Mesendoderm (in vitro differentiated cells): ENCODE data around the gene PINK1.

Experiments
- DNase-seq: peaks from one replicate; pipeline ENCODE4 v3.0.0; 2013
- H2AK5ac ChIP-seq: 2 replicates; pipeline ENCODE4 v1.6.1; 2013; ENCODE audit warnings: low read length, inconsistent platforms
- H2BK120ac ChIP-seq: 2 replicates; pipeline ENCODE4 v1.6.1; 2013; ENCODE audit warnings: low read depth, mild to moderate bottlenecking, low read length, moderate library complexity, mixed read lengths
- H2BK15ac ChIP-seq: replicated peaks from 2 replicates; pipeline ENCODE4 v1.6.1; 2013; ENCODE audit warnings: low read depth, mild to moderate bottlenecking, moderate library complexity
- H2BK5ac ChIP-seq: 2 replicates; pipeline ENCODE4 v1.6.1; 2013; ENCODE audit warnings: low read length, inconsistent platforms
- H3K18ac ChIP-seq: 2 replicates; pipeline ENCODE4 v1.6.1; 2013; ENCODE audit warnings: mild to moderate bottlenecking, low read length, mixed read lengths
- H3K23ac ChIP-seq: one replicate; pipeline ENCODE4 v1.6.1; 2013; ENCODE audit warnings: low read length
- H3K27ac ChIP-seq: 2 replicates; pipeline ENCODE4 v1.5.1; 2013; ENCODE audit warnings: low read depth, mild to moderate bottlenecking, inconsistent platforms, low read length, moderate library complexity
- H3K27me3 ChIP-seq: 2 replicates; pipeline ENCODE4 v1.6.1; 2013; ENCODE audit warnings: low read length, control low read depth, mild to moderate bottlenecking, inconsistent platforms; ENCODE audit not compliant: insufficient read depth, poor library complexity
- H3K36me3 ChIP-seq: 2 replicates; pipeline ENCODE4 v1.6.1; 2013; ENCODE audit warnings: low read length, inconsistent platforms; ENCODE audit not compliant: control insufficient read depth, insufficient read depth
- H3K4ac ChIP-seq: one replicate; pipeline ENCODE4 v1.6.1; 2013; ENCODE audit warnings: low read depth, mild to moderate bottlenecking, low read length, moderate library complexity
- H3K4me1 ChIP-seq: 2 replicates; pipeline ENCODE4 v1.6.1; 2013; ENCODE audit warnings: low read depth, low read length, inconsistent platforms; ENCODE audit not compliant: control insufficient read depth
- H3K4me2 ChIP-seq: 2 replicates; pipeline ENCODE4 v1.6.1; 2013; ENCODE audit warnings: low read length
- H3K4me3 ChIP-seq: 2 replicates; pipeline ENCODE4 v1.5.1; 2013; ENCODE audit warnings: mild to moderate bottlenecking, low read length
- H3K56ac ChIP-seq: one replicate; pipeline ENCODE4 v1.6.1; 2013; ENCODE audit warnings: low read length
- H3K79me1 ChIP-seq: 2 replicates; pipeline ENCODE4 v1.6.1; 2013; ENCODE audit warnings: low read length, inconsistent platforms
- H3K79me2 ChIP-seq: 2 replicates; pipeline ENCODE4 v1.6.1; 2013; ENCODE audit warnings: mild to moderate bottlenecking, low read length; ENCODE audit not compliant: control insufficient read depth, insufficient read depth
- H3K9ac ChIP-seq: 2 replicates; pipeline ENCODE4 v1.6.1; 2013; ENCODE audit warnings: low read length, inconsistent platforms
- H4K5ac ChIP-seq: one replicate; pipeline ENCODE4 v1.6.1; 2013; ENCODE audit warnings: low read length
- H4K8ac ChIP-seq: one replicate; pipeline ENCODE4 v1.6.1; 2013; ENCODE audit warnings: low read depth, mild to moderate bottlenecking, control low read depth, low read length, moderate library complexity
- WGBS: extraction: QIAGEN DNeasy Blood & Tissue Kit; methylation state at CpG from one replicate; pipeline ENCODE4 v1.1.7; 2013; ENCODE audit warnings: low lambda C conversion rate, missing lambda C conversion rate; ENCODE audit not compliant: insufficient coverage; ENCODE audit errors: extremely low coverage; 5-methylcytosine and 5-hydroxymethylcytosine counted together

The PINK1 gene

DNA sequence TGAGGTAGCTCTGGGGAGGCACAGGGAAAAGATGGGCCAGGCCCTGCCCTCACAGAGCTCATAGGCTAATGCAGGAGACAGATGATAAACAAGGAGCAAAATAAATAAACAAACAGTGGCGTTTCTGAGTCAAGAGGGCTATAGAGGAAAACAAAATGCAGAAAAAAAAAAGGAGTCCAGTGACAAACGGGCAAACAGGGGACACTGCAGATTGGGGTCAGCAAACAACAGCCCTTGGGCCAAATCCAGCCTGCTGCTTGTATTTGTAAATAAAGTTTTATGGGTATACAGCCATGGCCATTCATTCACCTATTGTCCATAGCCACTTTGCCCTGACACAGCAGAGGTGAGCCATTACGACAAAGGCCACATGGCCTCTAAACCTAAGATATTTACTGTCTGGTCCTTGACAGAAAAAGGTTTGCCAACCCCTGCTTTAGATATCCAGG is 19.1 kb upstream of the PINK1 start:
- no peak overlapping the region for H3K27ac ChIP-seq

DNA sequence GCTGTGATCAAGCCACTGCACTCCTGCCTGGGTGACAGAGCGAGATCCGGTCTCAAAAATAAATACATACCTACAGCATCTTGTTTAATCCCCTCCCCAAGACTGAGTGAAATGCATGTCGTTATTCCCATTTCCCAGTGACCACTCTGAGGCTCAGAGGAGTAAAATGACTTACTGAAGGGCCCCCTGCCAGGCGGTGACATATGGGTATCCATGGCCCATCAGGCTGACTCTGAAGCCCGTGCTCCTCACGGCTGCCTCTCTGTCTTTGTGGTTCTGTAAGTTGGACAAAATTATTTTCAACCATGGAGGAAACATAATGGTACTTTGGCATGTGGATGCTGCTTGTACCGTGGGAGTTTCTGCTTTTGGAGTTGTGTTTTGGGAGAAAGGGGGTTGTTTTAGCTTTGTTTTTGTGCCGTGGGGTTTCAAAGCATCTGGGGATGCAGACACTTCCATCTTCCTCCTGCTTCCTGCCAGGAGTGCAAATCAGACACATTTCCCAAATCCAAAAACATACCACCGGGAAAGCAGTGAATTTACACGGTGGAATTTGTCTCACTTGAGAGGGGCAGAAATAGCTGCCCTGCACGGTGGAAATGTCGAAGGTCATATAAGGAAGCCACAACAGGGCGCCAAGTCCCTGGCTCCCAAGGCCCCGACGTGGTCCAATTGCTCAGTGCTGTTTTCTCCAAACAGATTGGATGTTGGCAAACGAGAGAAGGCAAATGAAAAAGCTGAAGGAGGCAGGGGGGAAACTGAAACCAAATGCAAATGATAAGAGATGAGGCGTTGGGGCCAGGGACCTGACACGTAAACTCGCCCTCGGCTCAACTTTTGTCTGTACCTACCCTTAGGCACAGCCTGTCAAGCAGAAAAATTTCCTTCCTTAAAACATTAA is 17.1 kb upstream of the PINK1 start:
- no peaks in the 10 kb centered on the region for H3K4me1 ChIP-seq
- no peak overlapping the region for H3K4ac ChIP-seq
- H4K8ac ChIP-seq = no peak overlapping the region
- no CpG with 5 or more reads among the region's 20 CpGs for WGBS
- no peak overlapping the region for H2AK5ac ChIP-seq
- H3K23ac ChIP-seq = no peak overlapping the region
- no peak overlapping the region for H3K56ac ChIP-seq
- no peak overlapping the region for H2BK15ac ChIP-seq
- no peak overlapping the region for H3K18ac ChIP-seq
- DNase-seq = no peak
- H3K9ac ChIP-seq = no peak overlapping the region
- no peaks in the 10 kb centered on the region for H3K36me3 ChIP-seq
- no peak overlapping the region for H2BK5ac ChIP-seq
- no peak overlapping the region for H3K4me3 ChIP-seq
- H3K79me1 ChIP-seq = no peaks in the 10 kb centered on the region
- no peaks in the 10 kb centered on the region for H3K27me3 ChIP-seq
- H3K79me2 ChIP-seq = no peaks in the 10 kb centered on the region
- no peak overlapping the region for H3K27ac ChIP-seq
- H3K4me2 ChIP-seq = no peak overlapping the region
- no peak overlapping the region for H4K5ac ChIP-seq
- H2BK120ac ChIP-seq = no peak overlapping the region

More for the DNA sequence above, 19.1 kb upstream of the PINK1 start:
- Histone ChIP-seq H3K9ac (no peak overlapping the region), H3K79me1 (no peaks in the 10 kb centered on the region), H3K36me3 (no peaks in the 10 kb centered on the region), H3K27me3 (no peaks in the 10 kb centered on the region), H2BK5ac (no peak overlapping the region), H4K5ac (no peak overlapping the region), H3K4ac (no peak overlapping the region), H3K4me2 (no peak overlapping the region), H3K4me1 (peaks cover 3% of the 10 kb centered on the region), H2BK120ac (no peak overlapping the region), H2BK15ac (no peak overlapping the region), H4K8ac (no peak overlapping the region), H3K18ac (no peak overlapping the region), H3K79me2 (no peaks in the 10 kb centered on the region), H3K56ac (no peak overlapping the region), H3K23ac (no peak overlapping the region), H2AK5ac (no peak overlapping the region), H3K4me3 (no peak overlapping the region)
- no peak for DNase-seq
- no CpG with 5 or more reads among the region's 3 CpGs for WGBS

DNA sequence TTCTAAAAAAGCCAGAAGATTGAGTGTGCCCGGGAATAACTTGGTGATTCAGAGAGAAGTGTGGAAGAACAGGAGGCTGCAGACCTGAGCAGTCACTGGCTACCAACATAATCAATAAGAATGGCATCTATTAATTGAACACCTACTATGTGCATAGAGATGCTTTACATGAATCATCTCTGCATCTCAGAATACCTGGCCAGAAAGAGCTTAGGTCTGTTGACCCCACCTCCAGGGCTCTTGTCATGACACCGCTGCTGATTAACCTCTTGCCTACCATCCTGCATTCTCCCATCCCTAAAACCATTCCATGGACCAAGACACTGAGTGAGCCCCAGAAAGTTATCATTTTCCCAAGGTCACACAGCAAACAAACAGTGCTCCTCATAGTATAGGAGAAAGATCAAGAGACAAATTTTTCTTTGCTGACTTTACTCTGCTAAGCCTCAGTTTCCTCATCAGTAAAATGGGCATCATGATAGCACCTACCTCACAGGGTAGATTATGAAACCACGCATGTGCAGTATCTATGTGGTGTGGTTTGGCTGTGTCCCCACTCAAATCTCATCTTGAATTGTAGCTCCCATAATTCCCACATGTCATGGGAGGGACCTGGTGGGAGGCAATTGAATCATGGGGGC is 16.3 kb upstream of the PINK1 start:
- no peak for DNase-seq
- Histone ChIP-seq H3K36me3 (no peaks in the 10 kb centered on the region), H3K4me1 (no peaks in the 10 kb centered on the region), H3K79me2 (no peaks in the 10 kb centered on the region), H3K23ac (no peak overlapping the region), H3K9ac (no peak overlapping the region), H4K5ac (no peak overlapping the region), H3K4me2 (no peak overlapping the region), H2AK5ac (no peak overlapping the region), H2BK5ac (no peak overlapping the region), H2BK120ac (no peak overlapping the region), H3K27me3 (no peaks in the 10 kb centered on the region), H3K18ac (no peak overlapping the region), H3K27ac (no peak overlapping the region), H4K8ac (no peak overlapping the region), H3K4me3 (no peak overlapping the region), H3K56ac (no peak overlapping the region), H3K4ac (no peak overlapping the region), H3K79me1 (no peaks in the 10 kb centered on the region), H2BK15ac (no peak overlapping the region)
- WGBS = no CpG with 5 or more reads among the region's 3 CpGs

DNA sequence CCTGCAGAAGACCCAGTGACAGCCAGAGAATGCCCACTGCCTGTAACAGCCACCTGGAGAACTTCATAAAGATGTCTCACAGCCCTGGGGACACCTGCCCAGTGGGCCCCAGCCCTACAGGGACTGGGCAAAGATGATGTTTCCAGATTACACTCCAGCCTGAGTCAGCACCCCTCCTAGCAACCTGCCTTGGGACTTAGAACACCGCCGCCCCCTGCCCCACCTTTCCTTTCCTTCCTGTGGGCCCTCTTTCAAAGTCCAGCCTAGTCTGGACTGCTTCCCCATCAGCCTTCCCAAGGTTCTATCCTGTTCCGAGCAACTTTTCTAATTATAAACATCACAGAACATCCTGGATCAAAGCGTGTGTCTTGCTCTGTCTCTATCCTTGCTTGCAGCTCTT is 14.7 kb upstream of the PINK1 start:
- H2BK15ac ChIP-seq = no peak overlapping the region
- H3K4ac ChIP-seq = no peak overlapping the region
- H3K4me2 ChIP-seq = no peak overlapping the region
- no peak overlapping the region for H4K5ac ChIP-seq
- no peak for DNase-seq
- no peaks in the 10 kb centered on the region for H3K36me3 ChIP-seq
- no peak overlapping the region for H3K9ac ChIP-seq
- H4K8ac ChIP-seq = no peak overlapping the region
- H3K4me1 ChIP-seq = no peaks in the 10 kb centered on the region
- no peaks in the 10 kb centered on the region for H3K79me2 ChIP-seq
- no CpG with 5 or more reads among the region's 4 CpGs for WGBS
- H3K23ac ChIP-seq = no peak overlapping the region
- H2BK120ac ChIP-seq = no peak overlapping the region
- no peak overlapping the region for H3K4me3 ChIP-seq
- no peak overlapping the region for H3K27ac ChIP-seq
- no peak overlapping the region for H3K18ac ChIP-seq
- H3K56ac ChIP-seq = no peak overlapping the region
- no peaks in the 10 kb centered on the region for H3K79me1 ChIP-seq
- H3K27me3 ChIP-seq = no peaks in the 10 kb centered on the region
- no peak overlapping the region for H2BK5ac ChIP-seq
- no peak overlapping the region for H2AK5ac ChIP-seq

DNA sequence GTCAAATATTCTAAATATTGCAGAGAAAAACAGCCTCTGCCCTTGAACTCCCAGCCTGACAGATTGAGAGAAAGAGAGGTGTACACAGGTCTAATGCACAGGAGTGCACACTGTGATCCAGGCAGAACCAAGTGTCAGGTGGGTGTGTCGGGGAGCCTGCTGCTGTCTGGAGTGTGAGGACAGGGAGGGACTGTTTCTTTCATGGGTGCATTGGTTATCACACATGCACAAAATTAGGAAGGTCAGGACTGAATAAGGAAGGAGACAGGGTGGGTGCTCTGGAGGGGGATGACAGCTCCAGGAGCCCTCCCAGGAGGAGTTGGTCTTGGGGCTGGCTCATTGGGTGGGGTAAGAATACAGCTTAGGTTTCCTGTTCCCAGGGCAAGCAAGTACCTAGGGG is 13.3 kb upstream of the PINK1 start:
- Histone ChIP-seq H2BK5ac (no peak overlapping the region), H3K27me3 (no peaks in the 10 kb centered on the region), H2AK5ac (no peak overlapping the region), H3K56ac (no peak overlapping the region), H3K27ac (no peak overlapping the region), H4K5ac (no peak overlapping the region), H3K4me1 (no peaks in the 10 kb centered on the region), H3K4me2 (no peak overlapping the region), H3K18ac (no peak overlapping the region), H3K36me3 (no peaks in the 10 kb centered on the region), H3K79me2 (no peaks in the 10 kb centered on the region), H3K23ac (no peak overlapping the region), H2BK120ac (no peak overlapping the region), H2BK15ac (no peak overlapping the region), H3K4ac (no peak overlapping the region), H3K4me3 (no peak overlapping the region), H3K79me1 (no peaks in the 10 kb centered on the region), H4K8ac (no peak overlapping the region), H3K9ac (no peak overlapping the region)
- WGBS = no CpG with 5 or more reads among the region's 1 CpG
- DNase-seq = no peak
